NCI-H1436 treated with DMSO at 0.1 percent for 48 hours (cell line): ENCODE results near the gene STAT4.

Experiments used
- DNase-seq: peaks from one replicate; lab custom pipeline; 2025; lab: John Stamatoyannopoulos, UW

Gene STAT4, protein sequence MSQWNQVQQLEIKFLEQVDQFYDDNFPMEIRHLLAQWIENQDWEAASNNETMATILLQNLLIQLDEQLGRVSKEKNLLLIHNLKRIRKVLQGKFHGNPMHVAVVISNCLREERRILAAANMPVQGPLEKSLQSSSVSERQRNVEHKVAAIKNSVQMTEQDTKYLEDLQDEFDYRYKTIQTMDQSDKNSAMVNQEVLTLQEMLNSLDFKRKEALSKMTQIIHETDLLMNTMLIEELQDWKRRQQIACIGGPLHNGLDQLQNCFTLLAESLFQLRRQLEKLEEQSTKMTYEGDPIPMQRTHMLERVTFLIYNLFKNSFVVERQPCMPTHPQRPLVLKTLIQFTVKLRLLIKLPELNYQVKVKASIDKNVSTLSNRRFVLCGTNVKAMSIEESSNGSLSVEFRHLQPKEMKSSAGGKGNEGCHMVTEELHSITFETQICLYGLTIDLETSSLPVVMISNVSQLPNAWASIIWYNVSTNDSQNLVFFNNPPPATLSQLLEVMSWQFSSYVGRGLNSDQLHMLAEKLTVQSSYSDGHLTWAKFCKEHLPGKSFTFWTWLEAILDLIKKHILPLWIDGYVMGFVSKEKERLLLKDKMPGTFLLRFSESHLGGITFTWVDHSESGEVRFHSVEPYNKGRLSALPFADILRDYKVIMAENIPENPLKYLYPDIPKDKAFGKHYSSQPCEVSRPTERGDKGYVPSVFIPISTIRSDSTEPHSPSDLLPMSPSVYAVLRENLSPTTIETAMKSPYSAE

DNA sequence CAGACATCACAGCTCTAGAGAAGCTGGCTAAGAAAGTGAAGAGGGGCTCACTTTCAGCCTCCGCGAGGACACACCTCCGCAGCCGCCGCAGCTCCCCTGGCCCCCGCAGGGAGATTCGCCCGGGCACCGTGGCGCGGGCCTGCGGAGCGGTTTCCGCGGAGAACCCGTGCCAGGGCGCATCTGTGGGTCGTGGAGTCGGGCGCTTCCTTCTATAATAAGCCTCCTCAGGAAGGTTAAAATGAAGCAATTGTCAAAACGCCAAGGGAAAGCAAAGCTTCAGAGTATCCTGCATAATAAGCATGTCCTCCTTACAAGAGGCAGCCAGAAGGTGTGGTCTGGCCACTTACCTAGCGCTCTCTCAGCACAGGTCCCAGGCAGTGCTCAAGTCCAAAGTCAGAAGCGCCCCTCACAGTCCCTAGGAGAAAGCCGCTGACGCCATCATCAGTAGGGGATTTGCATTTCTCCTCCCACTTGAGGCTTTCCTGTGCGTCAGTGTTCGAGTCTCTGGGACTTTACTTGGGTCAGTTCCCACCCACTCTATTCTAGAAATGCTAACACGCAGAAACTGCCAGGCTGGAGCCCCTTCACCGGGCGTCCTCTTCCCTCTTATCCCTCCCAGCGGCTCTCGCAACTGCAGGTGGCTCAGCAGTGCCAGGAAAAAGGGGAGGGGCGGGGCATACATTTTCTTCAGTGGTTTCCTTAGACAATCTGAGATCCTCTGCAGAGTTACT is at the start of gene STAT4:
Gene STAT4 (minus strand): TSS at position 395 of the 731 bp plus-strand sequence. CDS start 2,791 bp downstream, outside the sequence.
- no peak for DNase-seq

DNA sequence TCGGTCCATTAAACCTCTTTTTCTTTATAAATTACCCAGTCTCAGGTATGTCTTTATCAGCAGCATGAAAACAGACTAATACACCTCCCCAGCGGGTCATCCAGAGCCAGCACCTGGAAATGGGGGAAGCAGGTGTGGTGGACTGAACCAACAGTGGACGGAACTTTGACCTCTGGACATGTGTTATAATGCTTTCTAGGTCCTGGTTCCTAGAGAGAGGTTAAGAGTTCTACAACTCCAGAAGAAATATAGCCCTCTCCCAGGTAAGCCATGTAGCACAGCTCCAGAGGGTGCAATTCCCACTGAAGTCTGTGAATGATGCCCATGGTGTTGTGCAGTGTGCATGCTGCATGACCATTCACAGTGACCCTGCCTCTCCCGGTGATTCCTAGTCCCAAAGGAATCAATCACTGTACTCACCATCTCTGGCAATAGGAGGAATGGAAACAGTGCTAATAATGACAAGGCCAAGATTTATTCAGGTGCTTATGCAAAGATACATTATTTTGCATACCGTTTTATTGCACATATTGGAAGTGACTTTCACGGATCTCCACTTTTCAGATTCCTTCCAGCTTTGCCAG is 49.2 kb upstream of the STAT4 start:
- no peak for DNase-seq

DNA sequence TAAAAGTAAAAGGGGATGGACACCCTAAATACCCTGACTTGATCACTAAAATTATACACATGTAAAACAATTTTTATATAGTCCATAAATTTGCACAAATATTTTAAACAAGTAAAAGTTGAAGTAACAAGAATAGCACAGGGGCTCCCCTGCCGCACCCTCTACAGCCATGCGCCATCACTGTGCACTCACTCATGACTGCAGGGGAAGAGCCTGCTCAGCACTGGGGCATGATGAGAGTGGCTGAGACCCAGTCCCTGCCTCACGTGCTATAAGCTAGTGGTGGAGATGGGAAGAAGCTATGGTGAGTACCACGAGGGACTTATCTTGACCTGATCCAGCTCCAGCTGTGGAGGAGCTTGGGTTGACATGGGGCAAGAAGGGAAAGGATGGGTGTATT is 47.5 kb upstream of the STAT4 start:
- no peak for DNase-seq

DNA sequence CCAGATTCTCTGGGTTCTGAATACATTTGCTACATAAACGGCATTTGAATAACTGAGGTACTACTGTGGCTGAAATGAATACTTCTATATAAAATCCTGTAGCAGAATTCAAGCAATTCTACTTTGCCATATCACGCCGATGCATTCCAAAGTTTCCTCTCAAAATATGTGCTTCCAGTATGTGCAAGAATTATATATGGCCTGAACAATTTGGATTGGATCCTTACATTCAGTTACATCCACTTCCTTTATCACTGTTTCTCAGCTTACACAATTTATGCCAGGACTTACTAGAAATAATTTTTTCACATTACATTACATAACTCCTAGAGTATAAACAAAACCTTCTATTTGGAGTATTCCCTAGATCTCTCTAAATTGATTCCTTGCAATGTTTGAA is 46.3 kb upstream of the STAT4 start:
- no peak for DNase-seq

DNA sequence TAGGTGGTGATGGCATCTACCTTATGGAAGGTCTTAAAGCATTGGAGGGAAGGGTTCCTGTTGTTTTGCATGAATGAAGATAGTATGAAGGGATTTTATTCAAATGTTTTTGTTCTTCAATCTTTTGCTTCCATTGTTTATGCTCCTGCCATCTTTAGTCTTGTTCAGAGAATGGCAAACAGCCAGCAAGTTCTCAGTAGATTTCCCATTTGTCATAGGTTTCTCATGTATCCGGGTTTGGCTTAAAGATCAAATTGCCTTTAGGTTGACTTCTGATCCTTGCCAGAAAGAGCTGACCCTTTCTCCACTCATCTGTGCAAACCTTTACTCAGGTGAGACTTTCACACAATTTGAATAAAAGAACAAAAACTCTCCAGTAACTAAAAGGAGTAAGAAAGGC is 44.2 kb upstream of the STAT4 start:
- no peak for DNase-seq

DNA sequence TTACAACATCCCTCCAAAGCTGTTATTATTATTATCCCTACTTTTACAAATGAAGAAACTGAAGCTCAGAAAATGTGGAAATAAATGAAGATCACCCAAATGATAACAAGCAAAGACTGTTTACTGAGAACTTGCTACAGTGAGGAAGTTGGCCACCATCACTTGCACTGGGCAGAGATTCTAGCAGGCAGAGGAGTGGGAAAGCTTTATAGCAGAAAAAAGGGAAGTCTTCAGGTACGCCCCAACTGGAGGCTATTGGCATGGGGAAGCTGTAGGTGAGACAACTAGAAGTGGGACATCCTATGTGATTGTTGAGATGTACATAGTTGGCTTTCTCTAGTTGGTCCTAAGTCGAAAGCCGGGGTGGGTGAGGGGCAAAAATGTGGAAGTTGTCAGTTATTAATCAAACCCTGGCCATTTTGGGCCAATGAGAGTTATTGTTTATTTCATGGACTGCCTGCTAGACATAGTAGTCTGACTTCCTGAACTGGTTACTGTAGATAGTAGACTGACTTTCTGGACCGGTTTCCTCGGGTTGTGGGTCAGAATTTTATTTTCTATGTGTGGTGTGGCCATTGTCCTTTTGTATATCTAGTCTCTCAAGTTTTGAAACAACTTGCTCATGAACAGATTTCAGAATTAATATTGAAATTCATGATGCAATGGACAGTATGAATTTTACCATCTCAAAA is 40.2 kb upstream of the STAT4 start:
- DNase-seq = no peak

DNA sequence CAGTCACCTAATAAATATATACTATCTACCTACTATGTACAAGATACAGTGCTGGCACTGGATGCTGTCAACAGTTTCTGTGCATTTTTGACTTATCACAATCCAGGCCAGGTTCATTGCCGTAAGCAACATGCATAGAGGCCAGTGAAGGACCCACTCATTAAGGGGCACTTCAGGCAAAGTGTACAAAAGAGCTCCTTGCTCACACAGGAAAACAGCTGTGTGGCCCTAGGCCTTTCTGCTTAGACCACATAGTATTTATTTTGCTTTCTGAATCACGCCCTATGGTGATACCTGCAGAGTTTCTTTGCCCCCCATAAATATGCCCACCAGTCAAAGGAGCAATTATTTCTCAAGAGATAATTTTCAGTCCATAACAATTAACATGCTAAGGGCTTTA is 39.6 kb upstream of the STAT4 start:
- DNase-seq = no peak

DNA sequence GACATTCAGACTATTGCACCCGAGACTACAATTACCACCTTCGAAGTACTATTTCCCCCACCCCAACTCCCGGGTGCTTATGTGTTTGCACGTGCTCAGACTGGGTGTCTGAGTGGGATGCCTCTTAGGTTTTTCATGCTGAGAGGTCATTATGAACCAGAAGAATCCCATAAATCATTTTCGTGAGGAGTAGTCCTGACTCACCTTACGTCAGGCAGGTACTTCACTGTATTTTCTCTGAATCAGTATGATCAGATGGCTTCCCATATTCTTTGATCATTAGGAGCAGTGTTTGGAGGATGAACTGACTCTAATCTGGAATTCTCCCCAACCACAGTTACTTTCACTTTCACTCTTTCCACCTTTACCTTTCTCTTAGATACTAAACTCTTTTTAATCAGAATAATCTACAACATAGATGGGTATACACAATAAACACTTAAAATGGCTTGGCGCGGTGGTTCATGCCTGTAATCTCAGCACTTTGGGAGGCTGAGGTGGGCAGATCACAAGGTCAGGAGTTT is 38.4 kb upstream of the STAT4 start:
- DNase-seq = no peak

DNA sequence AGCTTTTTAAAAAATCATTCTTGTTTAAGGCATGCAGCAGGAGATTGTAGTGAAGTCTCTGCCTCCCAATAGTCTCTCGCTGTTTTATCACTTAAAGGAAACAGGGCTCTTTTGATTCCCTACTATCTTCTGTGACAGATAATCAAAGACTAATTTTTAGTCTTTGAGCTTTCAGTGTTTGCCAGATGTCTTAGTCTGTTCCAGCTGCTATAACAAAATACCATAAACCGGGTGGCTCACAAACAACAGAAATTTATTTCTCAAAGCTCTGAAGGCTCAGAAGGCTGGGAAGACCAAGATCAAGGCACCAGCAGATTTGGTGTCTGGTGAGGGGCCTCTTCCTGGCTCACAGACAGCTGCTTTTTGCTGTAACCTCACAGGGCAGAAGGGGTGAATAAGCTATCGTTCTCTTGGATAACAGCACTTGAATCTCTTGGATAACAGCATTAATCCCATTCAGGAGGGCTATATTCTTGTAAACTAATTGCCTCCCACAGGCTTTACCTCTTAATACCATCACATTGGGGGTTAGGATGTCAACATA is 37.8 kb upstream of the STAT4 start:
- DNase-seq = no peak

DNA sequence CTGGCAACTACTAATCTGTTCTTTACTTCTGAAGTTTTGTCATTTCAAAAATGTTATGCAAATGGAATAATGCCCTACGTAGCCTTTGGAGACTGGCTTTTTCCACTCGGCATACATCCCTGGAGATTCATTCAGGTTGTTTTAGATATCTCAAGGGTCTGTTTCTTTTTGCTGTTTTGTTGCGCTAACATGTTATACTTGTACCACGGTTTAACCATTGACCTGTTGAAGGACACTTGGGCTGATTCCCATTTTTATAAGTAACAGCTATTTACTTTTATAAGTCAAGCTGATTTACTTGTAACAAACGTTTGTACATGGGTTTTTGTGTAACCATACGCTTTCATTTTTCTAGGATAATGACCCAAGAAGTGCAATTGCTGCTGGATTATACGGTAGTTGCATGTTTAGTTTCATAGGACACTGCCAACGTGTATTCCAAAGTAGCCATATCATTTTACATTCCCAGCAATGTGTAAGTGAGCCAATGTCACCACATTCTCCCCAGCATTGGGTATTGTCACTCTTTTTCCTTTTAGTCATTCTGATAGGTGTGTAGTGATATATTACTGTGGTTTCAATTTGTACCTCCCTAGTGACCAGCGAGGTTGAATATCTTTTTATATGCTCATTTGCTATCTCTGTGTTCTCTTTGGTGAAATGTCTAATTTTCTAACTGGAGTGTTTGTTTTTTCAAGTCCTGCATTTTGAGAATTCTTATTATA is 36.5 kb upstream of the STAT4 start:
- DNase-seq = no peak

DNA sequence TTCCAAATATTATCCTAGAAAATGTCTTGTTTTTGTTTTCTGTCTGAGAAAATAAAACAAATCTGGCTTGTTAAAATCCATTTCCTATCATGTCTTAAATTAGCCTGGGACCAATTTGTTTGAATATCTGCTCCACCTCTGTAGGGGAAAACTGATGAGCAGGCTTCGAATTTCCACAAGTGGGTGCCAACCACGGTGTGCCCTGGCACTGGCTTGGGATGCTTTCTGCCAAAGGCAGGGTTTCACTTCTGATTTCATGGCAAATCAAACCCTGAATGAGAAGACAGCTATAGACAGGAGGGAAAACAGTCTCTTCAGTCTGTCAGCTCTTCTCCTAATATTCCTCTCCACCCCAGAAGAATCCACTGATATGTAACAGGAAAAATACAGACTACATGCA is 33.7 kb upstream of the STAT4 start:
- DNase-seq = no peak

DNA sequence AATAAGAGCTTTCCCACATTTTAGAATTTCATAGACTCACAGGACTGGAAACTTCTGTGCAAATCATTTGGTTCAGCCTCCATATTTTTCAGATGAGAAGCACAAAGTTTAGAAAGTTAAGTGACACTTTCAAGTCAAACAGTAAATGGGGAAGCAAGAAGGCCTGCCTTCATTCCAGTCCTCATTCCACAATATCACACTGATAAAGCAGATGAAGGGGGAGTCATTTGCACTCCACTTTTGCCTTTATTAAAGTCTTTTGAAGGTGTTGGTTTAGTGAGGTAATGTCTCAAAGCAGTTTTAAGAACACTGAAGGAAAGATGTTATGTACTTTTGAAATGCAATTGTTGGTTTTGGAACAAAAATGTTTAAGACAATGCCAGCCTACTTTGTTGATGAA is 32.7 kb upstream of the STAT4 start:
- no peak for DNase-seq

DNA sequence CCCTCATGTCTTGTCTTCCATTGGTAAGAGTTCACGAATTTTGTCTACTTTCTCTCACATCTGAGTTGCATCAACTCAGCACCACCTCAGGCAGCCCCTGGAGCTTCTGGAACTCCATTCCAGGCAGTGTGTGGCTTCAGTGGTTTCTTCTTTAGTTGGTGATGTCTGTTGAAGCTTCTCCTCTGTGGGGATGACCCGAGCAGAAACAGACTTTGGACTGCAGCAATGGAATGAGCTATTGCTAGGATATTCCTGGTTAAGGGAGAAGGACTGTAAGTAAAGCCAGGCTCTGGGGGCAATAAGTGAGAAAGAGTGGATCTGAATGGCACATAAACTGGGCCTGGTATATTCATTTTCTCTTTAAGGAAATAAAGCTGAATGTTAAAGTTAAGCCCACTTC is 32.3 kb upstream of the STAT4 start:
- no peak for DNase-seq

DNA sequence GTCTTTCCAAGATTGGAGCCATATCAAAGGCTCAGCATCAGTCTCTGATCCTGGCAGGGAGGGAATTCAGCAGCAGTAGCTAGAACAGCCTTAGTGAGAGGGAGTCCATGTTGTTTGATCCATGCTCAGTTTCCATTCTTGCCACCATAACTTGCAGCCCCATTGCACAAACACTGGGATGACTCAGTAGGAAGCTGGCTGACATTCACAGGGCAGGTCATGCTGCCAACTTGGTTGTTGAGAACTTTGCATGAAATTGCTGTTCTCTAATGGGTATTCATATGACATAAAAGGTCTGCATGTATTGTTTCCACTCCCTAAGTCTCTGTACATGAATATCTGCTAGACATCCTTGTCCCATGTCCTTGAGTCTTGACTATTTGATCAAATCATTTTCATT is 29.9 kb upstream of the STAT4 start:
- DNase-seq = no peak

DNA sequence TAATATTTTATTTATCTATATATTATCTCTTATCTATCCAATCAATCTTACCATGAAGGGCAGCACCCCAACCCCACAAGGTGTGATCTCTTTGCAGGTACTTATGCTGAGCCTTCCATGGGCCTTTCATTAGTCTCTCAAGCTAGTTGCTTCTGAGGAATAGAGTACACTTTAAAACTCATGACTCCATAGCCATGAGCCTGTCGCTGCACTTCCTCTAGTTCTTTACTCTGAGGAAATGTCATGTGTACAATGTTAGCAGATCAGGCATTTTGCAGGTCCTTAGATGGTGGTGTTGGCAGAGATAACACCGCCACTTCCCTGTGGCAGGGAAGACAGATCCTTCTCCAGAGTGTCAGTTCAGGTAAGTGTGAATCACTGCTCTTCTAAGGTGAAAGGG is 29.5 kb upstream of the STAT4 start:
- no peak for DNase-seq

DNA sequence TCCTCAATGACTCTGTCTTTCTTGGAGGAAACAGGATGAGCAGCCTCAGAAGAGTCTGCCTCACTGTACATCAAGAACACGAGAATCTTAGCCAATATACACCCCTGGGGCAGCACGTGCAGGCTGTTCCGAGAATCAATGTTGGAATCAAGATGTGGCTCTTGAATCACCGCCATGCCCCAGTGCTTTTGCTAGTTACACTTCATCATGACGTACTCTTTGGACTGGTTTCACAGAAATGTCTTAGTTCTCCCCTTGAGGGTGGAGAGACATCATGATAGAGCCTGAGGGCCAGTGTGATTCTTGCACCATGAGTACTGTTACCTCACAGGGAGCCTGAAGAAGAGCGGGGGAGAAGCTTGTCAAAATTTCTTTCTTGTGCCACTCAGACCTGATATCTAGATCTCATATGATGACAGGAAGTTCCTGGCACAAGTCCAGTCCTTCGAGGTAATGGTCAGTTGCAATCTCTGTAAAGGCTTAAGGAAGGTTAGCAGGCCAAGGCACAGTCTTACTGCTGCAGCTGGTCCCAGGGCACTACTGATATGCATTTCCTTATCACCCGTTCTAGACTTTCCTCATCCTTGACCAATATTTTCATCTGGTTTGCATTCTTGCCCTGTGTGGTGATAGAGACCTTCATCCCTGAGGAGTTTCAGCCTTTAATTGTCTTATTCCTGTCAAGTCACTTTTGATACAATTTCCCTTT is 28.2 kb upstream of the STAT4 start:
- no peak for DNase-seq

DNA sequence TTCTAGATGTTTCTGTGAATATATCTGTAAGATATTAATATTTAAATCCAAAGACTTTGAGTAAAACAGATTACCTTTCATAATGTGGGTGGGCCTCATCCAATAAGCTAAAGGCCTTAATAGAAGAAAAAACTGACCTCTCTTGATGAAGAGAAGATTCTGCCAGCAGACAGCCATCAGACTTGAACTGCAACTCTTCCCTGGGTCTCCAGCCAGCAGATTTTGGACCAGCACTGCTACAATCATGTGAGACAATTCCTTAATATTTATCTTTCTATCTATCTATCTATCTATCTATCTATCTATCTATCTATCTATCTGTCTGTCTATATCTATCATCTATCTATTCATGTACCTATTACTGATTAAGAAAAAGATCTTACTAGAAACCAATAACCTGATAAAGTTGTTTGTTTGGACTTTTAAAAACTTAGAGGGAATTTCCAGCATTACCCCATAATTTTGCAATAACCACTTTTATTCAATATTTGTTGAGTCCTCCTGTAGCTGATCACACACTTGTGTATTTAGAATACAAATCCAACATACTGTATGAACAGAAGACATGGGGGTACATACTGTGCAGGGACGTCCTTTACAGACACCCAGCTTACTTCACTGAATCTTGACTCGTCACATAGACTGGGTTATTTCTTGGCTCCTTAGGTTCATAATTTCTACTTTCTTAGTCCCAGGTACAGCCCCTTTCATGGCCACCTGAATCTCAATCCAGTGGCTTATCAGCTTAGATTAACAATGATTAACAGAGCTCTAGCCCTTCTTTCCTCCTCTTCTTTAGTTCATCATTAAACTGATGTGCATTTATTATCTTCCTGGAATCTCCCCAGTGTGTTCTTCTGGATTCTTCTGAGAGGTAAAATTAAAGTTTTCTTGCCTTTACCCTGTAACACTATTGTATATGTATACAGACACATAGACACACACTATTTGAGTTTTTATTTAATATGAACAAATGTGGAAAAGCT is 27.2 kb upstream of the STAT4 start:
- DNase-seq = no peak

DNA sequence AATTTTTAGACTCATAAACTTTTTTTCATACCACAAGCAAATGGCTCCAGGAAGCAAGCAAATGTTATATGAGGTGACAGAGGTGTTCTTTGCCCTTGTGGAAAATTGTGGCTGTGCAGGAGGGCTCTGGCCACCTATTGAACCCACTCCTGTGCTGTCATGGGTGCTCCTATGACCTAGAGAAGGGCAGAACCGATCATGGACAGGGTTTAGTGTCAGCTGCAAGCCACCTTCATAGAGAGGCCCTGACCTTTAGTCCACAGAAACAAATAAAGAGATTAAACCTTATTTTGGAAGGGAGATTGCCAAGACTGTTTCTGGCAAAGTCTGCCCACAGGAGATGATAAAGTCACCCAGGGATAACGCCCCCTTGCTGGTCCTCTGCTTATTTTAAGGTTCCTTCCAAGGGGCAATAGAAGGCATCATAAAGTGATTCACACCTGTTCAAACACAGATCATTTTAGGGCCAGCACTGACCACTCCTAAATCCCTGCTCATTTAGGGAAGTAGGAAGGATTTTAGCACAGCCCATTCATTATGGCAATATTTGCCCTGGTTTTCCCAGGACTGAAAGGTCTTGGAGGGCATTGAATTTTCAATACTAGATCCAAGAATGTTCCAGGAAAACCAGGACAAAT is 26.1 kb upstream of the STAT4 start:
- DNase-seq = no peak
